Common myeloid progenitor, CD34-positive (primary cell): ENCODE measurements around the gene CAPRIN1.
A peak's percentile ranks its signal among the peaks of the same experiment; 100 is the strongest.

Experiments used
- CTCF ChIA-PET: fragments of 350-600 bp; sonication (Branson Sonifier 250); formaldehyde crosslinking; loops from one replicate; lab custom pipeline; 2021; ENCODE audit warnings: antibody characterized with exemption; lab: Charles Lee
- POLR2A ChIA-PET: fragments of 350-600 bp; sonication (Branson Sonifier 250); formaldehyde crosslinking; loops from one replicate; lab custom pipeline; 2021; ENCODE audit warnings: antibody characterized with exemption; lab: Charles Lee
- DNase-seq, 3 donors: peaks; one replicate each; pipeline versions ENCODE4 v3.0.0 to v3.0.0-alpha.2; 2013
- H3K27ac ChIP-seq, 2 experiments: 1 replicate in 1 of 2; 2 replicates in 1 of 2; pipeline ENCODE4 v1.7.0; 2013; ENCODE audit warnings: inconsistent platforms in 2 of 2, low read length in 2 of 2, mild to moderate bottlenecking in 2 of 2, low read depth in 1 of 2, moderate library complexity in 1 of 2; ENCODE audit not compliant: severe bottlenecking in 2 of 2, insufficient read depth in 1 of 2, poor library complexity in 1 of 2
- H3K27me3 ChIP-seq, 5 experiments: replicated peaks in 2 of 5; 1 replicate in 3 of 5; 2 replicates in 2 of 5; pipeline versions ENCODE4 v1.6.1 to v1.7.0; 2013; ENCODE audit warnings: low read length in 4 of 5, mild to moderate bottlenecking in 2 of 5, moderate library complexity in 2 of 5, inconsistent platforms in 1 of 5; ENCODE audit not compliant: insufficient read depth in 5 of 5, control insufficient read depth in 4 of 5
- H3K36me3 ChIP-seq, 4 experiments: 1 replicate in 2 of 4; 2 replicates in 2 of 4; pipeline versions ENCODE4 v1.6.1 to v1.7.0; 2013; ENCODE audit warnings: low read length in 3 of 4, control low read depth in 1 of 4, mild to moderate bottlenecking in 1 of 4; ENCODE audit not compliant: control insufficient read depth in 4 of 4, insufficient read depth in 4 of 4
- H3K4me1 ChIP-seq, 4 experiments: 1 replicate in 3 of 4; 2 replicates in 1 of 4; pipeline versions ENCODE4 v1.6.1 to v1.7.1; 2013; ENCODE audit warnings: low read length in 3 of 4, mild to moderate bottlenecking in 3 of 4, control low read depth in 1 of 4, inconsistent platforms in 1 of 4, moderate library complexity in 1 of 4; ENCODE audit not compliant: control insufficient read depth in 4 of 4, insufficient read depth in 4 of 4; ENCODE audit errors: control extremely low read depth in 1 of 4
- H3K4me3 ChIP-seq, 7 experiments: 1 replicate in 4 of 7; 2 replicates in 3 of 7; pipeline versions ENCODE4 v1.5.1 to v1.7.0; 2013; ENCODE audit warnings: mild to moderate bottlenecking in 7 of 7, low read length in 6 of 7, moderate library complexity in 6 of 7, inconsistent platforms in 2 of 7, low read depth in 2 of 7, control low read depth in 1 of 7; ENCODE audit not compliant: insufficient read depth in 4 of 7, control insufficient read depth in 1 of 7; ENCODE audit errors: extremely low read depth in 1 of 7
- H3K9me3 ChIP-seq, 5 experiments: 1 replicate in 4 of 5; 2 replicates in 1 of 5; pipeline versions ENCODE4 v1.6.1 to v1.7.1; 2013; ENCODE audit warnings: low read length in 4 of 5, mild to moderate bottlenecking in 2 of 5, inconsistent platforms in 1 of 5, low read depth in 1 of 5, moderate library complexity in 1 of 5; ENCODE audit not compliant: control insufficient read depth in 4 of 5, insufficient read depth in 2 of 5; ENCODE audit errors: control extremely low read depth in 1 of 5
- WGBS: methylation state at CpG from one replicate; pipeline ENCODE4 v1.1.5; 2013; ENCODE audit not compliant: insufficient coverage; 5-methylcytosine and 5-hydroxymethylcytosine counted together

Gene CAPRIN1

GRCh38 chr11:34033399-34033798, 18.1 kb upstream of the CAPRIN1 start:
- no peak for DNase-seq
- Histone ChIP-seq H3K27ac (no peak overlapping the region), H3K36me3 (no peaks in the 10 kb centered on the region), H3K9me3 (no peaks in the 10 kb centered on the region), H3K4me1 (no peaks in the 10 kb centered on the region), H3K27me3 (no peaks in the 10 kb centered on the region), H3K4me3 (no peak overlapping the region)
- CTCF ChIA-PET, result interaction anchor here (0.7 kb wide), 1 partner anchor 1418 kb away, joined by 4 read pairs; no protein-coding TSS in a partner anchor
- POLR2A ChIA-PET, result no interaction called here
- no CpG with 5 or more reads among the region's 2 CpGs for WGBS

DNA sequence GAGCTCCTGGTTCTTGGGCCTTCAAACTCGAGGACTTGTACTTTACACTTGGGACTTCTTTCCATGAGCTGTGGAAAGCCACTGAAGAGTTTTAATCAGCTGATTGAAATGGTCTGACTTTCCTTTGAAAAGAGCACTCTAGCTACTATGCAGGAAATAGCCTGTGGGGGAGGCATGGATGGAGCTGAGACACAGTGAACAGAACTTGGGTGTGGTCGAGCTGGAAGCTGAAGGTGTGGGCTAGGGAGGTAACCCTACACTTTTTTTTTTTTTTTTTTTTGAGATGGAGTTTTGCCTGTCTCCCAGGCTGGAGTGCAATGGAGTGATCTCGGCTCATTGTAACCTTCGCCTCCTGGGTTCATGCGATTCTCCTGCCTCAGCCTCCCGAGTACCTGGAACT, 17.5 kb upstream of the CAPRIN1 start:
- H3K27ac ChIP-seq, result no peak overlapping the region
- POLR2A ChIA-PET, result no interaction called here
- H3K27me3 ChIP-seq, result no peaks in the 10 kb centered on the region
- CTCF ChIA-PET, result interaction anchor here (0.7 kb wide), 1 partner anchor 1417 kb away, joined by 4 read pairs; no protein-coding TSS in a partner anchor
- H3K4me1 ChIP-seq, result no peaks in the 10 kb centered on the region
- DNase-seq, result no peak
- no peak overlapping the region for H3K4me3 ChIP-seq
- H3K9me3 ChIP-seq, result no peaks in the 10 kb centered on the region
- 80% methylated on average over 1 of the region's 6 CpGs for WGBS
- no peaks in the 10 kb centered on the region for H3K36me3 ChIP-seq

- no peaks in the 10 kb centered on the region for H3K4me1 ChIP-seq
- H3K9me3 ChIP-seq, result no peaks in the 10 kb centered on the region
- no CpG with 5 or more reads among the region's 1 CpG for WGBS
- no peaks in the 10 kb centered on the region for H3K27me3 ChIP-seq
- H3K4me3 ChIP-seq, result no peak overlapping the region
- ChIA-PET POLR2A (no interaction called here), CTCF (no interaction called here)
- no peaks in the 10 kb centered on the region for H3K36me3 ChIP-seq
- no peak for DNase-seq
- no peak overlapping the region for H3K27ac ChIP-seq
These were observed 15.1 kb upstream of the CAPRIN1 start for GRCh38 chr11:34036456-34036855.

GRCh38 chr11:34037016-34037415, 14.5 kb upstream of the CAPRIN1 start:
- Histone ChIP-seq H3K27ac (no peak overlapping the region), H3K36me3 (no peaks in the 10 kb centered on the region), H3K27me3 (no peaks in the 10 kb centered on the region), H3K4me1 (no peaks in the 10 kb centered on the region), H3K4me3 (no peak overlapping the region), H3K9me3 (no peaks in the 10 kb centered on the region)
- DNase-seq, result no peak
- CTCF ChIA-PET, result no interaction called here
- POLR2A ChIA-PET, result interaction anchor here (0.6 kb wide), 1 partner anchor 14 kb away, joined by 3 read pairs; no protein-coding TSS in a partner anchor
- no CpG with 5 or more reads among the region's 2 CpGs for WGBS

GRCh38 chr11:34040571-34040970, 11.0 kb upstream of the CAPRIN1 start:
- no peak for DNase-seq
- no peaks in the 10 kb centered on the region for H3K36me3 ChIP-seq
- no peak overlapping the region for H3K4me3 ChIP-seq
- no peaks in the 10 kb centered on the region for H3K9me3 ChIP-seq
- POLR2A ChIA-PET, result interaction anchor here (0.5 to 0.6 kb wide), 2 partner anchors 29 to 501 kb away, joined by 3 read pairs; no protein-coding TSS in a partner anchor
- CTCF ChIA-PET, result no interaction called here
- 100% methylated on average over 2 of the region's 11 CpGs for WGBS
- H3K27ac ChIP-seq, result no peak overlapping the region
- H3K27me3 ChIP-seq, result no peaks in the 10 kb centered on the region
- H3K4me1 ChIP-seq, result peaks cover 0 to 13% (median 9%) of the 10 kb centered on the region in 4 experiments

- CTCF ChIA-PET, result interaction anchor here (0.7 to 1.8 kb wide), 4 partner anchors 47 to 57 kb away, joined by 3 to 7 read pairs (median 3); no protein-coding TSS in a partner anchor
These were observed 6.7 kb upstream of the CAPRIN1 start for GRCh38 chr11:34044664-34045485.

DNA sequence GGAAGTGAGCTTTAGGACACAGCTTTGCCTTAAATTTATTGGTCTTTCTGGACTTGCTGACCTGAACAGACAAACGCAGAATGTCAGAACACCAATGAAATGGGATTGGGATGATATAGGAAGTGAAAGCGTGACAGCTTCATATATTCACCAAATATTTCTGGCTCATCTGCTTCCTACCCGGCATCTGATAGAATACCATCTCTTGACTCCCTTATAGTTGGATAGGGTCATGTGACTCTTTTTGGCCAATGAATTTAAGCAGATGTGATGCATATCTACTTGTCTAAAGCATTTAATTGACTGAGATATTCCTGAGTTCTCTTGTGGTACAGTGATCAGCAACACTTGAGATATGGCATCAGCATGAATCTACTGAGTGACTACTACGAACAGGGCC, 2.5 kb upstream of the CAPRIN1 start:
- DNase-seq, result no peak
- Histone ChIP-seq H3K27me3 (no peaks in the 10 kb centered on the region), H3K27ac (no peak overlapping the region), H3K4me1 (peaks cover 3 to 32% (median 21%) of the 10 kb centered on the region in 4 experiments), H3K36me3 (peaks cover 0 to 6% (median 0%) of the 10 kb centered on the region in 4 experiments), H3K4me3 (no peak overlapping the region), H3K9me3 (no peaks in the 10 kb centered on the region)
- POLR2A ChIA-PET, result no interaction called here
- WGBS, result 80% methylated on average over 1 of the region's 4 CpGs
- CTCF ChIA-PET, result interaction anchor here (1.2 to 1.9 kb wide), 3 partner anchors 36 to 61 kb away, joined by 4 to 7 read pairs (median 6); no protein-coding TSS in a partner anchor

More at GRCh38 chr11:34044664-34045485, 6.7 kb upstream of the CAPRIN1 start:
- H3K4me1 ChIP-seq, result peaks cover 0 to 16% (median 10%) of the 10 kb centered on the region in 4 experiments
- no peaks in the 10 kb centered on the region for H3K36me3 ChIP-seq
- H3K4me3 ChIP-seq, result peak overlapping the region in 3 of 7 experiments; percentile 24 to 57 (median 26)
- POLR2A ChIA-PET, result interaction anchor here (0.6 kb wide), 1 partner anchor 98 kb away, joined by 3 read pairs; no protein-coding TSS in a partner anchor
- H3K27ac ChIP-seq, result peak overlapping the region in 1 of 2 experiments; percentile 60
- H3K27me3 ChIP-seq, result no peaks in the 10 kb centered on the region
- no peaks in the 10 kb centered on the region for H3K9me3 ChIP-seq
- peak; percentile 67 to 88 (median 85) for DNase-seq
- WGBS, result 60% methylated on average over 24 of the region's 27 CpGs
